ENCODE results near the gene DNAJB6.

The DNAJB6 gene

GRCh38 chr7:157410831-157411556 is 74.2 kb downstream of the DNAJB6 start:
- DNase-seq (ENCODE audit: low read depth) = no peak

GRCh38 chr7:157411580-157411979 is 74.8 kb downstream of the DNAJB6 start:
- no peak for DNase-seq (ENCODE audit: low read depth)

- no peak for DNase-seq (ENCODE audit: low read depth)
Observed at GRCh38 chr7:157412021-157412443, 75.2 kb downstream of the DNAJB6 start.

GRCh38 chr7:157412491-157413180 is 75.8 kb downstream of the DNAJB6 start:
- DNase-seq (ENCODE audit: low read depth) = no peak

GRCh38 chr7:157413881-157414701 is 77.3 kb downstream of the DNAJB6 start:
- DNase-seq (ENCODE audit: low read depth) = no peak

- DNase-seq (ENCODE audit: low read depth) = no peak
Observed at GRCh38 chr7:157414702-157415096, 77.9 kb downstream of the DNAJB6 start.

GRCh38 chr7:157415486-157415885 is 78.7 kb downstream of the DNAJB6 start:
- DNase-seq (ENCODE audit: low read depth) = no peak

- no peak for DNase-seq (ENCODE audit: low read depth)
Observed at GRCh38 chr7:157416011-157416410, 79.2 kb downstream of the DNAJB6 start.

GRCh38 chr7:157418204-157419034 is 81.6 kb downstream of the DNAJB6 start:
- no peak for DNase-seq (ENCODE audit: low read depth)

- no peak for DNase-seq (ENCODE audit: low read depth)
Observed at GRCh38 chr7:157419035-157419293, 82.2 kb downstream of the DNAJB6 start.

- DNase-seq (ENCODE audit: low read depth) = no peak
Observed at GRCh38 chr7:157422279-157422678, 85.5 kb downstream of the DNAJB6 start.

GRCh38 chr7:157423348-157423747 is 86.5 kb downstream of the DNAJB6 start:
- no peak for DNase-seq (ENCODE audit: low read depth)

GRCh38 chr7:157423886-157424565 is 87.2 kb downstream of the DNAJB6 start:
- DNase-seq (ENCODE audit: low read depth) = no peak

GRCh38 chr7:157425137-157425731 is 88.4 kb downstream of the DNAJB6 start:
- no peak for DNase-seq (ENCODE audit: low read depth)

- DNase-seq (ENCODE audit: low read depth) = no peak
Observed at GRCh38 chr7:157425761-157426160, 89.0 kb downstream of the DNAJB6 start.

GRCh38 chr7:157426463-157427301 is 89.9 kb downstream of the DNAJB6 start:
- DNase-seq (ENCODE audit: low read depth) = no peak

- no peak for DNase-seq (ENCODE audit: low read depth)
Observed at GRCh38 chr7:157427811-157428553, 91.2 kb downstream of the DNAJB6 start.

- no peak for DNase-seq (ENCODE audit: low read depth)
Observed at GRCh38 chr7:157428554-157428945, 91.7 kb downstream of the DNAJB6 start.

- no peak for DNase-seq (ENCODE audit: low read depth)
Observed at GRCh38 chr7:157429001-157429679, 92.3 kb downstream of the DNAJB6 start.
